H1 (cell line): ENCODE data around the gene CLDN14.

ENCODE experiments used
- SRF ChIP-seq: IDR thresholded peaks from 2 replicates; pipeline ENCODE4 v1.6.1; 2011; ENCODE audit warnings: mild to moderate bottlenecking, low read depth, low read length, moderate library complexity
- TF ChIP-seq, protein P1 (sequence below), 3 experiments: IDR thresholded peaks; 1 replicate in 2 of 3; 2 replicates in 1 of 3; pipeline versions ENCODE4 v1.5.1 to v1.6.1; 2011; ENCODE audit warnings: low read length in 3 of 3, mild to moderate bottlenecking in 3 of 3, inconsistent platforms in 2 of 3, low read depth in 1 of 3, moderate library complexity in 1 of 3; ENCODE audit not compliant: insufficient read depth in 1 of 3; ENCODE audit errors: control extremely low read depth in 1 of 3

GRCh38 chr21:36489103-36489775, 9.3 kb upstream of the CLDN14 start:
- no peak for TF ChIP-seq SRF
- TF ChIP-seq, protein P1, sequence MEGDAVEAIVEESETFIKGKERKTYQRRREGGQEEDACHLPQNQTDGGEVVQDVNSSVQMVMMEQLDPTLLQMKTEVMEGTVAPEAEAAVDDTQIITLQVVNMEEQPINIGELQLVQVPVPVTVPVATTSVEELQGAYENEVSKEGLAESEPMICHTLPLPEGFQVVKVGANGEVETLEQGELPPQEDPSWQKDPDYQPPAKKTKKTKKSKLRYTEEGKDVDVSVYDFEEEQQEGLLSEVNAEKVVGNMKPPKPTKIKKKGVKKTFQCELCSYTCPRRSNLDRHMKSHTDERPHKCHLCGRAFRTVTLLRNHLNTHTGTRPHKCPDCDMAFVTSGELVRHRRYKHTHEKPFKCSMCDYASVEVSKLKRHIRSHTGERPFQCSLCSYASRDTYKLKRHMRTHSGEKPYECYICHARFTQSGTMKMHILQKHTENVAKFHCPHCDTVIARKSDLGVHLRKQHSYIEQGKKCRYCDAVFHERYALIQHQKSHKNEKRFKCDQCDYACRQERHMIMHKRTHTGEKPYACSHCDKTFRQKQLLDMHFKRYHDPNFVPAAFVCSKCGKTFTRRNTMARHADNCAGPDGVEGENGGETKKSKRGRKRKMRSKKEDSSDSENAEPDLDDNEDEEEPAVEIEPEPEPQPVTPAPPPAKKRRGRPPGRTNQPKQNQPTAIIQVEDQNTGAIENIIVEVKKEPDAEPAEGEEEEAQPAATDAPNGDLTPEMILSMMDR (IDR thresholded peaks at IDR 0.05; ENCODE audit: control extremely low read depth in 1 of 3, insufficient read depth in 1 of 3, low read depth in 1 of 3, low read length in 3 of 3): no peak
